Neural cell (in vitro differentiated cells): ENCODE data around the gene COX4I1. TPM values are rescaled to one million over a fixed set of nuclear protein-coding genes. Genes with fewer than 3 reads are reported as not detected.

ENCODE experiments used
- H2AFZ ChIP-seq: fragments of 200-600, 300-800 bp; sonication (generic), shearing (Covaris generic); 2 replicates; pipeline ENCODE4 v1.6.0; 2014; ENCODE audit warnings: low read depth, mild to moderate bottlenecking, antibody characterized with exemption, low read length, moderate library complexity
- H3F3A ChIP-seq: fragments of 200-600 bp; shearing (Covaris generic); 2 replicates; pipeline ENCODE4 v1.6.1; 2016; ENCODE audit warnings: mild to moderate bottlenecking, moderate library complexity, mixed read lengths, antibody characterized with exemption, low read length; ENCODE audit not compliant: insufficient read depth, poor library complexity, severe bottlenecking
- H3K27ac ChIP-seq: fragments of 200-600, 300-800 bp; sonication (generic), shearing (Covaris generic); 2 replicates; pipeline ENCODE4 v1.5.1; 2014; ENCODE audit warnings: mild to moderate bottlenecking, low read length, moderate library complexity
- H3K27me3 ChIP-seq: fragments of 300-800, 200-600 bp; sonication (generic), shearing (Covaris generic); 2 replicates; pipeline ENCODE4 v1.6.0; 2014; ENCODE audit warnings: mild to moderate bottlenecking, low read depth, low read length, moderate library complexity; ENCODE audit not compliant: insufficient read depth
- H3K36me3 ChIP-seq: fragments of 300-800, 200-600 bp; sonication (generic), shearing (Covaris generic); 2 replicates; pipeline ENCODE4 v1.5.1; 2014; ENCODE audit warnings: mild to moderate bottlenecking, antibody characterized with exemption, low read length, moderate library complexity; ENCODE audit not compliant: insufficient read depth
- H3K4me2 ChIP-seq: fragments of 300-800, 200-600 bp; sonication (generic), shearing (Covaris generic); 2 replicates; pipeline ENCODE4 v1.6.0; 2014; ENCODE audit warnings: mild to moderate bottlenecking, low read length
- H3K4me3 ChIP-seq: fragments of 300-800, 200-600 bp; sonication (generic), shearing (Covaris generic); 2 replicates; pipeline ENCODE4 v1.5.1; 2014; ENCODE audit warnings: mild to moderate bottlenecking, low read length, moderate library complexity
- H3K79me2 ChIP-seq: fragments of 200-600 bp; shearing (Covaris generic); replicated peaks from 2 replicates; pipeline ENCODE4 v1.6.0; 2014; ENCODE audit warnings: mild to moderate bottlenecking, low read length, moderate library complexity; ENCODE audit not compliant: insufficient read depth
- H3K9ac ChIP-seq: fragments of 300-800, 200-600 bp; sonication (generic), shearing (Covaris generic); 2 replicates; pipeline ENCODE4 v1.6.1; 2016; ENCODE audit warnings: mild to moderate bottlenecking, low read length, mixed read lengths
- H3K9me2 ChIP-seq: fragments of 200-600 bp; shearing (Covaris generic); 2 replicates; pipeline ENCODE4 v1.6.1; 2016; ENCODE audit warnings: mild to moderate bottlenecking, low read length, mixed read lengths; ENCODE audit not compliant: insufficient read depth
- H3K9me3 ChIP-seq: fragments of 200-600, 300-800 bp; sonication (generic), shearing (Covaris generic); 2 replicates; pipeline ENCODE4 v1.6.1; 2016; ENCODE audit warnings: mild to moderate bottlenecking, mixed run types, low read length, moderate library complexity, mixed read lengths
- H4K20me1 ChIP-seq: fragments of 200-600 bp; shearing (Covaris generic); 2 replicates; pipeline ENCODE4 v1.6.1; 2016; ENCODE audit warnings: mild to moderate bottlenecking, mixed run types; ENCODE audit not compliant: insufficient read depth
- CTCF ChIP-seq: fragments of 450-650 bp; IDR thresholded peaks from 2 replicates; pipeline ENCODE4 v1.5.1; 2014; ENCODE audit warnings: antibody characterized with exemption, mild to moderate bottlenecking, moderate library complexity; ENCODE audit not compliant: poor library complexity, severe bottlenecking
- EP300 ChIP-seq: fragments of 450-650 bp; conservative IDR thresholded peaks from 2 replicates; pipeline ENCODE4 v1.6.1; 2014; ENCODE audit warnings: antibody characterized with exemption, mild to moderate bottlenecking, moderate library complexity; ENCODE audit not compliant: poor library complexity, severe bottlenecking
- EZH2 ChIP-seq: fragments of 200-600, 300-800 bp; shearing (Covaris generic), sonication (generic); IDR thresholded peaks from 2 replicates; pipeline ENCODE4 v1.6.1; 2014; ENCODE audit warnings: antibody characterized with exemption, low read length, borderline replicate concordance, mild to moderate bottlenecking; ENCODE audit not compliant: insufficient read depth, poor library complexity, severe bottlenecking
- MXI1 ChIP-seq: fragments of 450-650 bp; conservative IDR thresholded peaks from 2 replicates; pipeline ENCODE4 v1.6.1; 2014; ENCODE audit warnings: antibody characterized with exemption, mild to moderate bottlenecking; ENCODE audit not compliant: poor library complexity, severe bottlenecking
- POLR2AphosphoS5 ChIP-seq: IDR thresholded peaks from 2 replicates; pipeline ENCODE4 v1.6.1; 2012
- RAD21 ChIP-seq: fragments of 450-650 bp; conservative IDR thresholded peaks from 2 replicates; pipeline ENCODE4 v1.6.1; 2014; ENCODE audit warnings: antibody characterized with exemption, mild to moderate bottlenecking, moderate library complexity
- REST ChIP-seq: IDR thresholded peaks from 2 replicates; pipeline ENCODE4 v1.6.1; 2012; ENCODE audit warnings: borderline replicate concordance
- SMC3 ChIP-seq: fragments of 450-650 bp; conservative IDR thresholded peaks from 2 replicates; pipeline ENCODE4 v1.6.1; 2014; ENCODE audit warnings: antibody characterized with exemption, mild to moderate bottlenecking, moderate library complexity; ENCODE audit not compliant: poor library complexity
- TAF1 ChIP-seq: IDR thresholded peaks from 2 replicates; pipeline ENCODE4 v1.6.1; 2012; ENCODE audit warnings: low read depth
- polyA plus RNA-seq: library from polyadenylated mRNA; depleted of rRNA; stranded (reverse); fragments of >200 nt; gene quantifications from 2 replicates; pipeline ENCODE4 v1.2.3, GENCODE V29; 2014

The COX4I1 gene
- polyA plus RNA-seq, 1 donor from 2014 or later: 709 TPM

DNA sequence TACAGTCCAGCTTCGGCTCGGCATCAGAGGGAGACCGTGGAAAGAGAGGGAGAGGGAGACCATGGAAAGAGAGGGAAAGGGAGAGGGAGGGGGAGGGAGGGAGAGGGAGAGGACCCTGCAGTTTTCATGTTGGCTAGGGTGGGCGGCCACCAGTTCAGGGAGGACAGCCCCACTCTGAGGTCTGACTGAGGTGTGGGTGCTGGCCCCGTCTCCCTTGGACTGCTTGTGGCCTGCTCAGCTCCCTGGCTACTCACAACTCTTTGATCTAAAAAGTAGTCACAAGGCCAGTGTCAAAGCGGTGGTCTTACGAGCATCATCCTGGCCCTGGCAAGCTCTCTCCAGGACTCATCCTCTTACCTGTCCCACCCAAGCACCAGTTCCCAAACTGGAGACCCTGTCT, 9.4 kb downstream of the COX4I1 start:
- no peaks in the 10 kb centered on the region for H4K20me1 ChIP-seq
- no peak overlapping the region for H3K4me3 ChIP-seq
- no peaks in the 10 kb centered on the region for H3K9me2 ChIP-seq
- TF ChIP-seq POLR2AphosphoS5 (no peak), CTCF (no peak), SMC3 (no peak), EZH2 (no peak), EP300 (no peak), REST (no peak), TAF1 (no peak), MXI1 (no peak), RAD21 (no peak)
- no peaks in the 10 kb centered on the region for H3F3A ChIP-seq
- H3K36me3 ChIP-seq: no peaks in the 10 kb centered on the region
- no peak overlapping the region for H3K4me2 ChIP-seq
- no peak overlapping the region for H2AFZ ChIP-seq
- no peak overlapping the region for H3K27ac ChIP-seq
- no peak overlapping the region for H3K9ac ChIP-seq
- no peaks in the 10 kb centered on the region for H3K79me2 ChIP-seq
- H3K27me3 ChIP-seq: no peaks in the 10 kb centered on the region
- H3K9me3 ChIP-seq: no peaks in the 10 kb centered on the region

DNA sequence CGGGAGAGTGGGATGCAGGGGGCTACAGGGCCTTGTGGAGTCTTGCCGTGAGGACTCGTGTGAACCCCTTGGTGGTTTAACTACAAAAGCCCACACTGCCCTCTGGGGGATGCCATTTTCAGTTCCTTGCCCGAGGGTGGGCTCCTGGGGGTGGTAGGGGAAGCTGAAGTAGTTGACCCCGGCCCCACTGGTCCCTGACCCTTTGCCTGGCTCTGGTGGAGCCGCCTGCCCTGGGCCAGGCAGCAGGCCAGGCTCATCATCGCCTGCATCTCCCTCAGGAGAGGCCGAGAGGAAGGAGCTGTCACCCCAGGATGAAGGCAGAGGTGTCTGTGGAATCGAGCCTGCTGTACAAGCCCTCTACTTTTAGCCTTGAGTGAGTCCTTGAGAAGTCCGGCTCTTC, 10.2 kb downstream of the COX4I1 start:
- H2AFZ ChIP-seq: no peak overlapping the region
- H3K9me2 ChIP-seq: no peaks in the 10 kb centered on the region
- H3K4me3 ChIP-seq: no peak overlapping the region
- H3K27me3 ChIP-seq: no peaks in the 10 kb centered on the region
- no peaks in the 10 kb centered on the region for H4K20me1 ChIP-seq
- no peak overlapping the region for H3K4me2 ChIP-seq
- no peaks in the 10 kb centered on the region for H3K9me3 ChIP-seq
- no peak for TF ChIP-seq CTCF
- TF ChIP-seq RAD21: no peak
- TF ChIP-seq EZH2: no peak
- no peak for TF ChIP-seq MXI1
- TF ChIP-seq REST: no peak
- no peak for TF ChIP-seq EP300
- TF ChIP-seq TAF1: no peak
- TF ChIP-seq POLR2AphosphoS5: no peak
- no peak for TF ChIP-seq SMC3
- no peak overlapping the region for H3K9ac ChIP-seq
- no peak overlapping the region for H3K27ac ChIP-seq
- H3F3A ChIP-seq: no peaks in the 10 kb centered on the region
- H3K79me2 ChIP-seq: no peaks in the 10 kb centered on the region
- no peaks in the 10 kb centered on the region for H3K36me3 ChIP-seq
